Natural killer cell (primary cell): Measurements from ENCODE around the gene GFOD1. TPM values are rescaled to one million over a fixed set of nuclear protein-coding genes. Genes with fewer than 3 reads are reported as not detected.

Experiments
- ATAC-seq, 3 donors: fragments of 150-1000 bp in 2 of 3; fragments of 200-7000 bp in 1 of 3; cut with Tn5 transposase; 1 replicate in 1 of 3; 2 replicates in 2 of 3; pipeline ENCODE4 v1.10.0; 2021; ENCODE audit warnings: mild to moderate bottlenecking in 2 of 3, moderate library complexity in 2 of 3
- DNase-seq, 2 donors: peaks; one replicate each; pipeline versions ENCODE4 v3.0.0 to v3.0.0-alpha.2; 2013 to 2021; ENCODE audit warnings: mixed read lengths in 1 of 2
- H3K27ac ChIP-seq: one replicate; pipeline ENCODE4 v1.5.1; 2013; ENCODE audit warnings: mild to moderate bottlenecking, low read length
- H3K27me3 ChIP-seq: one replicate; pipeline ENCODE4 v1.6.1; 2013; ENCODE audit warnings: low read length; ENCODE audit not compliant: control insufficient read depth, insufficient read depth
- H3K36me3 ChIP-seq: one replicate; pipeline ENCODE4 v1.6.1; 2013; ENCODE audit warnings: low read length; ENCODE audit not compliant: control insufficient read depth, insufficient read depth
- H3K4me1 ChIP-seq: one replicate; pipeline ENCODE4 v1.6.1; 2013; ENCODE audit warnings: low read length; ENCODE audit not compliant: control insufficient read depth, insufficient read depth
- H3K4me3 ChIP-seq: one replicate; pipeline ENCODE4 v1.5.1; 2013; ENCODE audit warnings: low read length
- H3K9me3 ChIP-seq: one replicate; pipeline ENCODE4 v1.6.1; 2013; ENCODE audit warnings: low read length; ENCODE audit not compliant: control insufficient read depth, insufficient read depth
- H3K27ac Mint-ChIP-seq, 2 donors: one replicate each; pipeline ENCODE4 v1.8.0; 2022; ENCODE audit warnings: mild to moderate bottlenecking in 2 of 2, mixed read lengths in 2 of 2, moderate library complexity in 1 of 2
- H3K27me3 Mint-ChIP-seq, 2 donors: one replicate each; pipeline ENCODE4 v1.8.0; 2022; ENCODE audit warnings: low read depth in 2 of 2, mixed read lengths in 2 of 2
- H3K36me3 Mint-ChIP-seq: one replicate; pipeline ENCODE4 v1.8.0; 2022; ENCODE audit warnings: mixed read lengths
- H3K4me1 Mint-ChIP-seq, 2 donors: one replicate each; pipeline ENCODE4 v1.8.0; 2022; ENCODE audit warnings: mixed read lengths in 2 of 2
- H3K4me3 Mint-ChIP-seq: one replicate; pipeline ENCODE4 v1.8.0; 2022; ENCODE audit warnings: mild to moderate bottlenecking, moderate library complexity, mixed read lengths
- H3K9me3 Mint-ChIP-seq, 2 donors: one replicate each; pipeline ENCODE4 v1.8.0; 2022; ENCODE audit warnings: mixed read lengths in 2 of 2
- WGBS: methylation state at CpG from one replicate; pipeline ENCODE4 v1.1.7; 2013; ENCODE audit warnings: missing lambda C conversion rate; ENCODE audit not compliant: insufficient coverage; 5-methylcytosine and 5-hydroxymethylcytosine counted together
- intact Hi-C: fragments of 100-400 bp; cut with micrococcal nuclease; formaldehyde crosslinking; loops from one replicate; pipeline ENCODE4 v1.14.2; 2022
- total RNA-seq, 4 donors: library from RNA; stranded (reverse); fragments of 120-200 nt in 1 of 4; gene quantifications; one replicate each; pipeline versions ENCODE4 v1.2.3 to v1.2.4, GENCODE V29; 2013 to 2022
- TF ChIP-seq, protein P1 (sequence below): fragments of 200-600 bp; IDR thresholded peaks from one replicate; pipeline ENCODE4 v1.8.0; 2022; ENCODE audit warnings: antibody characterized with exemption

GFOD1 gene
- total RNA-seq, 3 donors from 2014 or later (not counting 1 experiment from before 2014, with no cell fraction given) = 59.7 to 74.5 (median 71.2) TPM

DNA sequence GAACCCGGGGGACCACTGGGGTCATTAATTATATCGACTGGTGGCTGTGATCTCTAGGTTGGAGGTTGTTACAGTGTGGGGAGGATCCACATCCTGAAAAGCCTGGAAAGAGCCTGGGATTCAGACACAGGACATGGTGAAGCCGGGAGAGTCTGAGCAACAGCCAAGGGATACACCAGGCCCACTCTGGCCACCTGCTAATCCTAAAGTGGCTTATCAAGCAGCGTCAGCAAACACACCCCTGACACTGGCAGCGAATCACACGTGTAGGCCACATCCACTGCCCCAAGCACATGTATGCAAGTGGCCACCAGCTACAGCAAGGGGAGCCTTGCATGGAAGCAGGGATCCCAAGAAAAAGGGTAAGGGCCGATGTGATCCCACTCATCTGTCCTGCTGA lies 41.0 kb downstream of the GFOD1 start:
- Histone ChIP-seq H3K36me3 (peaks cover 11% of the 10 kb centered on the region), H3K27me3 (no peaks in the 10 kb centered on the region), H3K4me1 (peaks cover 54% of the 10 kb centered on the region), H3K9me3 (no peaks in the 10 kb centered on the region), H3K27ac (peak overlapping the region; percentile 26), H3K4me3 (no peak overlapping the region)
- Mint-ChIP-seq H3K27me3 (no peaks in the 10 kb centered on the region), H3K4me1 (peaks cover 77% of the 10 kb centered on the region in 2 donors), H3K27ac (peak overlapping the region; percentile 97 to 99), H3K4me3 (peak overlapping the region; percentile 70), H3K9me3 (no peaks in the 10 kb centered on the region), H3K36me3 (no peaks in the 10 kb centered on the region)
- DNase-seq = no peak
- WGBS = 74% methylated on average over 6 of the region's 7 CpGs
- TF ChIP-seq, protein P1, sequence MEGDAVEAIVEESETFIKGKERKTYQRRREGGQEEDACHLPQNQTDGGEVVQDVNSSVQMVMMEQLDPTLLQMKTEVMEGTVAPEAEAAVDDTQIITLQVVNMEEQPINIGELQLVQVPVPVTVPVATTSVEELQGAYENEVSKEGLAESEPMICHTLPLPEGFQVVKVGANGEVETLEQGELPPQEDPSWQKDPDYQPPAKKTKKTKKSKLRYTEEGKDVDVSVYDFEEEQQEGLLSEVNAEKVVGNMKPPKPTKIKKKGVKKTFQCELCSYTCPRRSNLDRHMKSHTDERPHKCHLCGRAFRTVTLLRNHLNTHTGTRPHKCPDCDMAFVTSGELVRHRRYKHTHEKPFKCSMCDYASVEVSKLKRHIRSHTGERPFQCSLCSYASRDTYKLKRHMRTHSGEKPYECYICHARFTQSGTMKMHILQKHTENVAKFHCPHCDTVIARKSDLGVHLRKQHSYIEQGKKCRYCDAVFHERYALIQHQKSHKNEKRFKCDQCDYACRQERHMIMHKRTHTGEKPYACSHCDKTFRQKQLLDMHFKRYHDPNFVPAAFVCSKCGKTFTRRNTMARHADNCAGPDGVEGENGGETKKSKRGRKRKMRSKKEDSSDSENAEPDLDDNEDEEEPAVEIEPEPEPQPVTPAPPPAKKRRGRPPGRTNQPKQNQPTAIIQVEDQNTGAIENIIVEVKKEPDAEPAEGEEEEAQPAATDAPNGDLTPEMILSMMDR = no peak
- intact Hi-C loops = no loop called here
- no peak for ATAC-seq

DNA sequence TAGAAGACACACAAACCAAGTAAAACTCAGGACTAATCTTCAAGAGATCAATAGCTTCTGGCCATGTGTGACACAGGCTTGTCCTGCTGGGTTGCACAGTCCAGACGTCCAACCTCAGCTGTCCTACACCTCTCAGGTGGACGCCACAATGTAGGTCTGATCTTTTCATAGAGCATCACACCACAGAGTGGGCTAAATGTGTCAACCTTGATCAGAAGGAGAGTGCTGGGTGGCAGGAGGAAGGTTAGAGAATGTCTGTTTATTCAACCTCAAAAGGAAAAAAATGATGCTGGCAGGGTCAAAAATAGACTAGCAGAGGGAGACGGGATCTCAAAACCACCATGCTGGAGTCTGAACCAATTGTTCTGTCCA lies 41.7 kb downstream of the GFOD1 start:
- Mint-ChIP-seq H3K4me1 (peaks cover 79 to 83% of the 10 kb centered on the region in 2 donors), H3K9me3 (no peaks in the 10 kb centered on the region), H3K27me3 (no peaks in the 10 kb centered on the region), H3K4me3 (peak overlapping the region; percentile 70), H3K36me3 (no peaks in the 10 kb centered on the region), H3K27ac (peak overlapping the region; percentile 97 to 99)
- DNase-seq (no peak), ATAC-seq (peak; percentile 43 to 47 (median 45))
- intact Hi-C loops = no loop called here
- TF ChIP-seq, protein P1 = no peak
- H3K9me3 ChIP-seq = no peaks in the 10 kb centered on the region
- WGBS = 35% methylated on average over 3 of the region's 3 CpGs
- H3K4me3 ChIP-seq = no peak overlapping the region
- H3K27me3 ChIP-seq = no peaks in the 10 kb centered on the region
- H3K4me1 ChIP-seq = peaks cover 54% of the 10 kb centered on the region
- peak overlapping the region; percentile 26 for H3K27ac ChIP-seq
- H3K36me3 ChIP-seq = peaks cover 4% of the 10 kb centered on the region

DNA sequence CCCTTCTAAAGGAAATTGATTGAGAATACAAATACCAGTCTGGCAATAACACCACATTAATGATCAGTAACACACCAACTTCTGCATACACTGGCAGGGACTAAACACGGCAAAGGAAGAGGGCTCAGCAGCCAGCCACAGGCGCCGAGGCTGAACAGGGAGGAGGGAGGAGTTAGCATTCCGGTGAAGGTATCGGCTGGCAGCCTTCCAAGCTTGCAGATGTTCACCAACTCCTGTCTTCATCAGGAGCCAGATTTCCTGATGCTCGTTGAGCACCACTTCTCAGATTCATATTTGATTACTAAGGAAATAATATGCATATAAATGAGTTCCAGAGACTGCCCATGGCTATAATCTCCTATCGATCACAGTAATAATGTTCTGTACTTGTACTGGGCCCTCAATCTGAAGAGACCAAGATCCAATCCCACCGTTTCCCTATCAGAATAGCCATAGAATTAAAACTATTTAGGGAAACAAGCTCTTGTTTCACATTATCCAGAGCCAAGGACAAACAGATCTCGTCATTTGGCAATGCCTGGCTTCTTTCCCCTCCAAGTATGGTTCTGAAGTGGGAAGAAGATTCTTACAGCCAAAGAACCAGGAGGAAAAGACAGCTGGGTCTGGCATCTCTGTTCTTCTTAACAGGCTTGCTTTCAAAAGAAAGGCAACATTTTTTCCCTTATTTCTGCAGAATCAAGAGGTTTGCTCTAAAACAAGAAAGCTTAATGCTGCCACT lies 42.2 kb downstream of the GFOD1 start:
- H3K27ac ChIP-seq = peak overlapping the region; percentile 26
- peaks cover 54% of the 10 kb centered on the region for H3K4me1 ChIP-seq
- no peaks in the 10 kb centered on the region for H3K9me3 ChIP-seq
- ATAC-seq (peak in 2 of 3 donors; percentile 61 to 62), DNase-seq (peak in 1 of 2 donors; percentile 60)
- Mint-ChIP-seq H3K4me1 (peaks cover 80 to 82% of the 10 kb centered on the region in 2 donors), H3K4me3 (peak overlapping the region; percentile 70), H3K27me3 (no peaks in the 10 kb centered on the region), H3K27ac (peak overlapping the region; percentile 97 to 99), H3K9me3 (no peaks in the 10 kb centered on the region), H3K36me3 (no peaks in the 10 kb centered on the region)
- intact Hi-C loops = no loop called here
- WGBS = 22% methylated on average over 9 of the region's 9 CpGs
- H3K4me3 ChIP-seq = no peak overlapping the region
- H3K27me3 ChIP-seq = no peaks in the 10 kb centered on the region
- H3K36me3 ChIP-seq = no peaks in the 10 kb centered on the region
- TF ChIP-seq, protein P1 = no peak
